H1 (cell line): Measurements from ENCODE around the gene POLR2H. TPM values are rescaled to one million over a fixed set of nuclear protein-coding genes. Genes with fewer than 3 reads are reported as not detected.

ENCODE experiments used
- ATF2 ChIP-seq: IDR thresholded peaks from 2 replicates; pipeline ENCODE4 v1.6.1; 2012; ENCODE audit warnings: low read length, inconsistent platforms
- CBX5 ChIP-seq: fragments of 300-800, 300-1000 bp; sonication (generic); IDR thresholded peaks from 2 replicates; pipeline ENCODE4 v1.7.1; 2016; ENCODE audit warnings: antibody characterized with exemption, low read length, low read depth
- CBX8 ChIP-seq: fragments of 300-800, 300-1000 bp; sonication (generic); IDR thresholded peaks from 2 replicates; pipeline ENCODE4 v1.7.1; 2016; ENCODE audit warnings: low read depth, low read length, borderline replicate concordance
- CHD1 ChIP-seq: IDR thresholded peaks from 2 replicates; pipeline ENCODE4 v1.6.1; 2012; ENCODE audit warnings: low read depth, low read length, improper control_type of control experiment
- EZH2 ChIP-seq: fragments of 200-600 bp; sonication (generic); IDR thresholded peaks from 2 replicates; pipeline ENCODE4 v1.7.1; 2012; ENCODE audit warnings: low read depth, mild to moderate bottlenecking, moderate library complexity, low read length, inconsistent platforms; ENCODE audit not compliant: severe bottlenecking
- FOSL1 ChIP-seq: IDR thresholded peaks from 2 replicates; pipeline ENCODE4 v1.6.1; 2011; ENCODE audit warnings: mild to moderate bottlenecking, low read depth, low read length, moderate library complexity; ENCODE audit not compliant: insufficient read depth
- HDAC2 ChIP-seq, 2 experiments: fragments of 300-600 bp in 1 of 2; sonication (generic) in 1 of 2; IDR thresholded peaks; 2 replicates each; pipeline ENCODE4 v1.6.1; 2011 to 2012; ENCODE audit warnings: low read depth in 2 of 2, low read length in 2 of 2, mild to moderate bottlenecking in 2 of 2, moderate library complexity in 2 of 2, borderline replicate concordance in 1 of 2, inconsistent platforms in 1 of 2
- JUND ChIP-seq: IDR thresholded peaks from 2 replicates; pipeline ENCODE4 v1.6.1; 2011; ENCODE audit warnings: mild to moderate bottlenecking, improper control_type of control experiment, low read length
- KDM4A ChIP-seq: IDR thresholded peaks from one replicate; pipeline ENCODE4 v1.7.1; 2012; ENCODE audit warnings: low read depth, mild to moderate bottlenecking, moderate library complexity, low read length, inconsistent platforms; ENCODE audit not compliant: severe bottlenecking
- KDM5A ChIP-seq: fragments of 200-600 bp; IDR thresholded peaks from 2 replicates; pipeline ENCODE4 v1.7.1; 2012; ENCODE audit warnings: mild to moderate bottlenecking, low read length, inconsistent platforms, mixed read lengths
- NANOG ChIP-seq: IDR thresholded peaks from 2 replicates; pipeline ENCODE4 v1.6.1; 2011; ENCODE audit warnings: low read length, low read depth, mild to moderate bottlenecking, inconsistent platforms; ENCODE audit not compliant: insufficient read depth, poor library complexity, severe bottlenecking
- SIRT6 ChIP-seq: IDR thresholded peaks from one replicate; pipeline ENCODE4 v1.7.1; 2012; ENCODE audit warnings: low read length, inconsistent platforms
- SIX5 ChIP-seq: IDR thresholded peaks from 2 replicates; pipeline ENCODE4 v1.6.1; 2011; ENCODE audit warnings: mild to moderate bottlenecking, low read depth, low read length
- SP4 ChIP-seq: IDR thresholded peaks from 2 replicates; pipeline ENCODE4 v1.6.1; 2012; ENCODE audit warnings: low read length, inconsistent platforms
- TAF1 ChIP-seq: IDR thresholded peaks from 2 replicates; pipeline ENCODE4 v1.6.1; 2011; ENCODE audit warnings: mild to moderate bottlenecking, low read depth, low read length
- YY1 ChIP-seq: IDR thresholded peaks from 2 replicates; pipeline ENCODE4 v1.6.1; 2011; ENCODE audit warnings: low read depth, mild to moderate bottlenecking, low read length
- polyA plus RNA-seq, 7 experiments: library from polyadenylated mRNA; depleted of rRNA in 3 of 7; stranded (reverse) in 5 of 7; unstranded in 2 of 7; fragments of >200 nt in 5 of 7; fragments of 200-250 nt in 2 of 7; gene quantifications; 1 replicate in 5 of 7; 2 replicates in 1 of 7; 4 replicates in 1 of 7; pipeline versions ENCODE4 v1.2.1 to v1.2.3, GENCODE V29; 2011 to 2013; ENCODE audit warnings: missing spikeins in 2 of 7, mixed read lengths in 2 of 7
- total RNA-seq: library from RNA; stranded (reverse); fragmentation: NEBNext Ultra II Directional; extraction: Animal tissue kit (Norgen Biotek cat#: 25700); gene quantifications from 2 replicates; pipeline ENCODE4 v1.2.1, GENCODE V29; 2021
- TF ChIP-seq, protein P1 (sequence below): IDR thresholded peaks from 2 replicates; pipeline ENCODE4 v1.6.1; 2012; ENCODE audit warnings: inconsistent platforms
- TF ChIP-seq, protein P2 (sequence below): IDR thresholded peaks from 2 replicates; pipeline ENCODE4 v1.6.1; 2011; ENCODE audit warnings: low read length, improper control_type of control experiment

The POLR2H gene
- total and polyA plus RNA-seq, 2 of the 8 experiments (the other 6 are each of a cell fraction or from before 2014, with no cell fraction given), result 113 to 335 TPM

DNA sequence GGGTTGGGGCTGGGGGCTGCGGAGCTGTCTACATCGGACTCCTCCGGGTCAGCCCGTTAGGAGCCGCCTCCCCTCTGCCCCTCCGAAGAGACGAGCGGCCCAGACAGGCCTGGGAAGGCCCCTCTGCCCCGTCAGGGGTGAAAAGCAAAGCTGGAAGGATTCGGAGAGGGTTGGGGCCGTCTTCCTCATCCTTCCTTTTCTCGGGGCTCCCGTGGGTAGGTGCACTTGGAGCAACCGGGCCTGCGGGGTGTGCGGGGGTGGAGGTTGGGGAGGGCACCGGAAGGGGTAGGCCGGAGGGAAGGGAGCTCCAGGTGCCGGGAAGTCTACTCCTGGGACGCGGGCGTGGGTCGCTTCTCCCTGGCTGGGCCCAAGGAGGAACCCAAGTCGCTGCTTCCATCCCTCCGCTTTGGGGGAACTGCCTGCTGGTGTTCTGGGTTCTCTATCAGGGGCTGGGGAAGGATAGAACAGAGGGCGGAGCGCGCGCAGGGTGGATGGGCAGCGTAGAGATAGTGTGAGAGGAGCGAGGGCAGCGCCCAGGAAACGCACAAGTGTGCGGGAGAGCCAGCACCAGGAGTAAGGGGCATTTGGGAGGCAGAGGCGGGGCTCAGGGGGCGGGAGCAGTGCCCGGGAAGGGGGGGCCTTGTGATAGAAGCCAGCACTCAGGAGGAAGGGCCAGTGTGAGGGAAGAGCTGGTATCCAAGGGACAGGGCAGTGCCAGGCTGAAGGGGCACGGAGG, 590 bp downstream of the POLR2H start (continued):
- TF ChIP-seq JUND (no peak), CBX8 (no peak), CBX5 (no peak), SIX5 (no peak), EZH2 (no peak), ATF2 (no peak), SIRT6 (no peak), TAF1 (no peak), SP4 (no peak), YY1 (no peak), KDM5A (no peak), CHD1 (no peak), NANOG (no peak), KDM4A (peak; percentile 35), FOSL1 (no peak), HDAC2 (IDR thresholded peaks at IDR 0.05; ENCODE audit: borderline replicate concordance in 1 of 2, low read depth in 2 of 2, low read length in 2 of 2) (0 out of 4 replicates have a peak, but pooled peaks of 1 of the 2 experiments have one; percentile 25)
- TF ChIP-seq, protein P1, sequence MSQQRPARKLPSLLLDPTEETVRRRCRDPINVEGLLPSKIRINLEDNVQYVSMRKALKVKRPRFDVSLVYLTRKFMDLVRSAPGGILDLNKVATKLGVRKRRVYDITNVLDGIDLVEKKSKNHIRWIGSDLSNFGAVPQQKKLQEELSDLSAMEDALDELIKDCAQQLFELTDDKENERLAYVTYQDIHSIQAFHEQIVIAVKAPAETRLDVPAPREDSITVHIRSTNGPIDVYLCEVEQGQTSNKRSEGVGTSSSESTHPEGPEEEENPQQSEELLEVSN, result no peak
- TF ChIP-seq, protein P2, sequence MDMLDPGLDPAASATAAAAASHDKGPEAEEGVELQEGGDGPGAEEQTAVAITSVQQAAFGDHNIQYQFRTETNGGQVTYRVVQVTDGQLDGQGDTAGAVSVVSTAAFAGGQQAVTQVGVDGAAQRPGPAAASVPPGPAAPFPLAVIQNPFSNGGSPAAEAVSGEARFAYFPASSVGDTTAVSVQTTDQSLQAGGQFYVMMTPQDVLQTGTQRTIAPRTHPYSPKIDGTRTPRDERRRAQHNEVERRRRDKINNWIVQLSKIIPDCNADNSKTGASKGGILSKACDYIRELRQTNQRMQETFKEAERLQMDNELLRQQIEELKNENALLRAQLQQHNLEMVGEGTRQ, result no peak
